ENCODE results near the gene KCNQ1. TPM values are rescaled to one million over a fixed set of nuclear protein-coding genes. Genes with fewer than 3 reads are reported as not detected.

The KCNQ1 gene
- total RNA-seq, 1 experiment from 2014 or later: not detected

DNA sequence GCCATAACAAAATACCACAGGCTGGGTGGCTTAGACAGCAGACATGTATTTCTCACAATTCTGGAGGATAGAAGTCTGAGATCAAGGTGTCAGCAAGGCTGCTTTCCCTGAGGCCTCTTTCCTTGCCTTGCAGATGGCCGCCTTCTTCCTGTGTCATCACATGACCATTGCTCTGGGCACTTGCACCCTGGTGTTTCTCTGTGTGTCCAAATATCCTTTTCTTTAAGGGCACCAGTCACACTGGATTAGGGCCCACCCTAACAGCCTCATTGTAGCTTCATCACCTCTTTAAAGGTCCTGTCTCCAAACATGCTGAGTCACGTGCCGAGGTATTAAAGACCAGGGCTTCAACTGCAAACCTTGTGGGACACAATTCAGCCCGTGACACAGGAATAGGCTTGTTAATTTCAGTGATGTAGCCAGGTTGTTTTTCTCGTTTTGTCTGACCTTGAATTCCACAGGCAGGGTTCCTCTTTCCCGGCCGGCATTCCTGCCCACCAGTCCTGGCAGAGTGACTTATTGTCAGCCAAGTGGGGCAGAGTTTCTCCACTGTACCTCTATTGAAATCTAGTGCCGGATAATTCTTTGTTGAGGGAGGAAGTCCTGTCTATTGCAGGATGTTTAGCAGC is 154.9 kb downstream of the KCNQ1 start:
- Mint-ChIP-seq H3K27ac (ENCODE audit: low read depth, unreplicated experiment) (no peak overlapping the region), H3K9me3 (ENCODE audit: unreplicated experiment) (no peaks in the 10 kb centered on the region), H3K36me3 (ENCODE audit: insufficient read depth, unreplicated experiment) (no peaks in the 10 kb centered on the region), H3K27me3 (ENCODE audit: insufficient read depth, unreplicated experiment) (peaks cover 77% of the 10 kb centered on the region), H3K4me3 (ENCODE audit: unreplicated experiment) (no peak overlapping the region), H3K4me1 (ENCODE audit: insufficient read depth, unreplicated experiment) (no peaks in the 10 kb centered on the region)
- BruUV-seq (replicated peaks): no TSS peak
- intact Hi-C loops (cut with micrococcal nuclease): no loop called here
- TF ChIP-seq, protein P1, sequence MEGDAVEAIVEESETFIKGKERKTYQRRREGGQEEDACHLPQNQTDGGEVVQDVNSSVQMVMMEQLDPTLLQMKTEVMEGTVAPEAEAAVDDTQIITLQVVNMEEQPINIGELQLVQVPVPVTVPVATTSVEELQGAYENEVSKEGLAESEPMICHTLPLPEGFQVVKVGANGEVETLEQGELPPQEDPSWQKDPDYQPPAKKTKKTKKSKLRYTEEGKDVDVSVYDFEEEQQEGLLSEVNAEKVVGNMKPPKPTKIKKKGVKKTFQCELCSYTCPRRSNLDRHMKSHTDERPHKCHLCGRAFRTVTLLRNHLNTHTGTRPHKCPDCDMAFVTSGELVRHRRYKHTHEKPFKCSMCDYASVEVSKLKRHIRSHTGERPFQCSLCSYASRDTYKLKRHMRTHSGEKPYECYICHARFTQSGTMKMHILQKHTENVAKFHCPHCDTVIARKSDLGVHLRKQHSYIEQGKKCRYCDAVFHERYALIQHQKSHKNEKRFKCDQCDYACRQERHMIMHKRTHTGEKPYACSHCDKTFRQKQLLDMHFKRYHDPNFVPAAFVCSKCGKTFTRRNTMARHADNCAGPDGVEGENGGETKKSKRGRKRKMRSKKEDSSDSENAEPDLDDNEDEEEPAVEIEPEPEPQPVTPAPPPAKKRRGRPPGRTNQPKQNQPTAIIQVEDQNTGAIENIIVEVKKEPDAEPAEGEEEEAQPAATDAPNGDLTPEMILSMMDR (IDR thresholded peaks at IDR 0.05; ENCODE audit: unreplicated experiment): no peak
- POLR2A ChIA-PET: no interaction called here
- CTCF ChIA-PET: no interaction called here
- no peak for DNase-seq (ENCODE audit: unreplicated experiment)

DNA sequence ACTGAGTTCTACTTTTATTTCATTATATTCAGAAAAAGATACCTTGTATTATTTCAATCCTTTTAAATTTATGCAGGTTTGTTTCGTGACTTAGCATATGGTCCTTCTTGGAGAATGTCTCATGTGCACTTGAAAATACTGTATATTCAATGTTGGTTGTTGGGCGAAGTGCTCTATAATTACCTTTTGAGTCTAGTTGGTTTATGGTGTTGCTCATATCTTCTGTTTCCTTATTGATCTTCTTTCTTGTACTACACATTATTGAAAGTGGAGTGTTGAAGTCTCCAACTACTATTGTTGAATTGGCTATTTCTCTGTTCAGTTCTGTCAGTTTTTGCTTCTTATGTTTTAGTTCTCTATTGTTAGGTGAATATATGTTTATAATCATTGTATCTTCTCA is 164.5 kb downstream of the KCNQ1 start:
- TF ChIP-seq, protein P1 (IDR thresholded peaks at IDR 0.05; ENCODE audit: unreplicated experiment): no peak
- Mint-ChIP-seq H3K4me3 (ENCODE audit: unreplicated experiment) (no peak overlapping the region), H3K27me3 (ENCODE audit: insufficient read depth, unreplicated experiment) (peaks cover 100% of the 10 kb centered on the region), H3K27ac (ENCODE audit: low read depth, unreplicated experiment) (no peak overlapping the region), H3K4me1 (ENCODE audit: insufficient read depth, unreplicated experiment) (no peaks in the 10 kb centered on the region), H3K36me3 (ENCODE audit: insufficient read depth, unreplicated experiment) (no peaks in the 10 kb centered on the region), H3K9me3 (ENCODE audit: unreplicated experiment) (peaks cover 13% of the 10 kb centered on the region)
- ChIA-PET POLR2A (no interaction called here), CTCF (no interaction called here)
- DNase-seq (ENCODE audit: unreplicated experiment): no peak
- BruUV-seq (replicated peaks): no TSS peak
- intact Hi-C loops (cut with micrococcal nuclease): no loop called here

DNA sequence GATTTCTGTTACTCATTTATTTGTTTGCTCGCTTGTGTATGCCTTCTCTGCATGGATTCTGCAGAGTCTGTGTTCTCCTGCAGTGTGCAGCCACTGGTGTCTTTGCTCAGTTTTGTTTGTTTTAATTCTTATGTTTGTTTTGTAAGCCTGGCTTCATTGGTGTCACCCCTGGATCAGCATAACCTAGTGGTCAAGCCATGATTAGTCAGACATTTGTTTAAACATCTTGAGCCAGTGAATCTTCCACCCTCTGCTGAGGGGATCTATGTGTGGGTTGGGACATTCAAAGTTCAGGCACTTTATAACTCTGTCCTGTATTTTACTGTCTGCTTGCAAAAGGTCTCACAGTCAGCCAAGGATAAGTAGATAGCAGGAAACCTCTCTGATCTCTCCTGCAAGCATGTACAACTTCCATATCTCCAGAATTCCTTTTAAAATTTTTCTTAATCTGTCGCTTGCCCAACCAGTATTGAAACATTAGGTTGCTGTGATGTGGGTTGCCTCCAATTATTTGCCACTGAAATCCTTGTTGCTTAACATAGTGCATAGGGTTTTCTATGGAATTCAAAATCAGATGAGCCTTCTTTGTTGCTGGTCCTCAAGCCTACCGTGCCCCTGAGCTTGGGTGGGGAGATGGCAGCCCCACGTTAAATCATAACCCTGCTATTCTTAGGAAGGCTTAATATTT is 168.2 kb downstream of the KCNQ1 start:
- H3K27me3 Mint-ChIP-seq (ENCODE audit: insufficient read depth, unreplicated experiment): peaks cover 100% of the 10 kb centered on the region
- no peak overlapping the region for H3K27ac Mint-ChIP-seq (ENCODE audit: low read depth, unreplicated experiment)
- DNase-seq (ENCODE audit: unreplicated experiment): no peak
- TF ChIP-seq, protein P1 (IDR thresholded peaks at IDR 0.05; ENCODE audit: unreplicated experiment): no peak
- no peaks in the 10 kb centered on the region for H3K36me3 Mint-ChIP-seq (ENCODE audit: insufficient read depth, unreplicated experiment)
- H3K4me1 Mint-ChIP-seq (ENCODE audit: insufficient read depth, unreplicated experiment): no peaks in the 10 kb centered on the region
- intact Hi-C loops (cut with micrococcal nuclease): no loop called here
- POLR2A ChIA-PET: no interaction called here
- H3K9me3 Mint-ChIP-seq (ENCODE audit: unreplicated experiment): peaks cover 13% of the 10 kb centered on the region
- CTCF ChIA-PET: no interaction called here
- no TSS peak for BruUV-seq (replicated peaks)
- H3K4me3 Mint-ChIP-seq (ENCODE audit: unreplicated experiment): no peak overlapping the region

DNA sequence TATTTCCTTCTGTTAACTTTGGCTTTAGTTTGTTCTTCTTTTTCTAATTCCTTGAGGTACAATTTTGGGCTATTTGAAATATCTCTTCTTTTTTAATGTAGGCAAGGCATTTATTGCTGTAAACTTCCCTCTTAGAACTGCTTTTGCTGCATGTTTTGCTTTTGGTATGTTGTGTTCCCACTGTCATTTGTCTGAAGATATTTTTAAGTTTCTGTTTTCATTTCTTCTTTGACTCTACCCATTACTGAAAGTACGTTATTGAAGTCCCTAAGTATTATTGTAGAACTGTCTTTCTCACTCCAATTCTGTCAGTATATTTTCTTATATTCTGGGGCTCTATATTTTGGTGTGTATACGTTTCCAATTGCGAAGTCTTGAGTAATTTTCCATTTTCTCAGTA is 177.1 kb downstream of the KCNQ1 start:
- intact Hi-C loops (cut with micrococcal nuclease): no loop called here
- ChIA-PET CTCF (no interaction called here), POLR2A (no interaction called here)
- H3K27ac Mint-ChIP-seq (ENCODE audit: low read depth, unreplicated experiment): no peak overlapping the region
- no peaks in the 10 kb centered on the region for H3K4me1 Mint-ChIP-seq (ENCODE audit: insufficient read depth, unreplicated experiment)
- TF ChIP-seq, protein P1 (IDR thresholded peaks at IDR 0.05; ENCODE audit: unreplicated experiment): no peak
- no peaks in the 10 kb centered on the region for H3K9me3 Mint-ChIP-seq (ENCODE audit: unreplicated experiment)
- no peak overlapping the region for H3K4me3 Mint-ChIP-seq (ENCODE audit: unreplicated experiment)
- DNase-seq (ENCODE audit: unreplicated experiment): no peak
- H3K36me3 Mint-ChIP-seq (ENCODE audit: insufficient read depth, unreplicated experiment): no peaks in the 10 kb centered on the region
- peaks cover 84% of the 10 kb centered on the region for H3K27me3 Mint-ChIP-seq (ENCODE audit: insufficient read depth, unreplicated experiment)
- BruUV-seq (replicated peaks): no TSS peak

All from MCF 10A (cell line).